ENCODE results near the gene SATB2. TPM values are rescaled to one million over a fixed set of nuclear protein-coding genes. Genes with fewer than 3 reads are reported as not detected.

The SATB2 gene
- total RNA-seq, 1 donor from 2014 or later = 1.1 TPM

DNA sequence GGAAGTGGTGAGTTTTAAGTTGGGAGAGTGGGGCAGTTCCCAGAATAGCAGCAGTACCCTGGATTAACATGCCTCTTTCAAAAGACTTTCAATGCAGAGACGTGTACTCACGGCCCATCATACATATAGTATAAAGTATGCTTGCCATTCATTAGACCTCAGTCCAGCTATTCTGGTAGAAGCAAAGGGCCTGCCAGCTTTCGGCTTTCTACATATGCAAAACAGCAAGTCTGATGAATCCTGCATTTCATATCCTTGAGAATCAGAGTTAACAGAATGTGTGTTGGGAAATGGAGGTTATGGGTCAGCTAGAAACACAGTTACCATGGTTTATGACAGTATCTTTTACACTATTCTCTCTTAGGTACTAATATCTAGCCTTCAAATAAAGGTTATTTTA lies 27.5 kb downstream of the SATB2 start:
- intact Hi-C loops (cut with DNase I) = no loop called here
- ATAC-seq = no peak
- DNase-seq (ENCODE audit: missing footprints) = no peak

DNA sequence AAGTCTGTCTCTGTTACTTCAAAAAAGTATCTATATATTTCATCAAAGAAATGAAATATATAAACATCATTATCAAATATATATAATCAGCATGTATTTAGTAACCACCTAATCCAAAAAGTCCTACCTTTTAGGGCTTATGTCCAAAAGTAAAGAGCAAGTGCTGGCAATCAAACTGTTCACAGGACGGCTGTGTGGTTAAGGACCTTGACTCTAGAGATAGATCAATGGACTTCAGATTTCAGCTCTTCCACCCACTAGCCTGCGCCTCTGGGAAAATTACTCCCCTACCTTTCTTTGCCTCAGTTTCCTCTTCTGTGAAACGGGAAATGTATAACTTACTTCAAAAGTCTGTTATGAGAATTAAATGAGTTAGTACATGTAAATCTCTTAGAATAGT lies 29.4 kb downstream of the SATB2 start:
- ATAC-seq (no peak), DNase-seq (ENCODE audit: missing footprints) (no peak)
- intact Hi-C loops (cut with DNase I) = no loop called here

DNA sequence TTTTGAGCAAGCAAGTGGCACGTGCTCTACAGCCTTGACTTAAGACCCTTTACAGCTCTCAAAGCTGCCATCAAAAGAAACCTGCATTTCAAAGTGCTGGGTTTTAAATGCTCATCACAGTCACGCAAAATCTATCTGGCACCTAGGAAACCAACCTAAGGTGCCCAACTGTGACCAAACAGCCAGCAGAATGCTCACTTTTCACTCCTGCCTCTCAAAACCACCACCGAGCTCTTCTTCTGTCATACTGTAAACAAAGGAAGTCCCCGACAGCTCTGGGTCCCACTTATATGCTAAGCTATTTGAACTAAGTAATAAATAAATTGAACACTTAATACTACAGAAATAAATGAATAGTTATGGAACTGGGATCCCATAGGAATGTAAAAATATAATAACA lies 33.6 kb downstream of the SATB2 start:
- intact Hi-C loops (cut with DNase I) = no loop called here
- DNase-seq (ENCODE audit: missing footprints) (no peak), ATAC-seq (no peak)

DNA sequence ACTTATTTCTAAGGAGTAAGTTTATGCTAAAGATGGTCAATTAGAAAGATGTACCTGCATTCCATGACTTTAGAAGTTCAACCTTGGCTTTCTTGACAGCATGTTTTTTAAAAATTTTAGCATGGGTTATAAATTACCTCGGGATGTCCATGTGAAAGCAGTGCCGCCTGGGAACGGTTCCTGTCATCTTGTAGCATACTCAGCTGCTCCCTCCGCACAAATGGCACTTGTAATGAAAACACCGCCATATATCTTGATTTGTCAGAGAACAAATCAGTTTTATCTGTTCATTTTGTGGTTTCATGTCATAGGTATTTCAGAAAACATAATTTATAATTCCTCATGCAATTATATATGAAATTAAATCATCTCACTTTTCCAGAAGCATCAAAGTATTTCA lies 38.3 kb downstream of the SATB2 start:
- ATAC-seq = no peak

DNA sequence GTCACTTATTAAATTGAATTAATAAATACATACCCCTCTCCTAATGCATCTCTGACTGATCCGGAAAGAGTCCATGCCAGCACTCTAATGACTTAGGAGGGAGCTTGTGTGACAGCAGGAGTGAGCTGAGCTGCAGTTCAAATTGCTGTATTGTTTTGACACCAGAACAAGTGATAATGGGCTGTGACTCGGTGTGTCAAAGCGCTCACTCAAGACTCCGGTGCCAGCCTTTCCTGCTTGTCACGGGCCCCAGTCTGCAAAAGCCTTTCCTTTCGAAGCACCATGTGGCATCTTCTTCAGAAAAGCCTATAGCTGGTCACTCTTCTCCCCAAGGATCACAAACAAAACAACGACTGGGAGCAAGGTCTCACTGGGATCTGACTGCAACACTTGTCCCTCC lies 43.3 kb downstream of the SATB2 start:
- ATAC-seq = no peak
- DNase-seq (ENCODE audit: missing footprints) = no peak
- intact Hi-C loops (cut with DNase I) = no loop called here

More for the DNA sequence above, 38.3 kb downstream of the SATB2 start:
- DNase-seq (ENCODE audit: missing footprints) = no peak
- intact Hi-C loops (cut with DNase I) = no loop called here

DNA sequence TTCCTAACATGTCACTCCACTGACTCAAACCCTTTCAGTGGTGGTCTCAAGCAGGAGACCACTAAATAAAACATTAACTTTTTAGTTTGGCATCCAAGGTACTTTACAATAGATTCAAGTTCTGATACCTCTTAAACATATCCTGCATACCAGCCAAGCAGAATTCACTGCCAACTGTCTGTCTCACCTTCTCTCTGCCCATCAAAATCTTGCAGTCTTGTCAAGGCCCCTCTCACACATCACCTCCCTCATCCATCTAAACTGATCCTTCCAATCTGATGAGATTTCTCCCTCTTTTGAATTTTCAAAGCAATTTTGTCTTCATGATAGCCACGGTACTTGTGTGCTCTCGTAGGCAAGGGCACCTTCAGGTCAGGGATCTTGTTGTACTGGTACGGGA lies 43.7 kb downstream of the SATB2 start:
- ATAC-seq (no peak), DNase-seq (ENCODE audit: missing footprints) (no peak)
- intact Hi-C loops (cut with DNase I) = no loop called here

DNA sequence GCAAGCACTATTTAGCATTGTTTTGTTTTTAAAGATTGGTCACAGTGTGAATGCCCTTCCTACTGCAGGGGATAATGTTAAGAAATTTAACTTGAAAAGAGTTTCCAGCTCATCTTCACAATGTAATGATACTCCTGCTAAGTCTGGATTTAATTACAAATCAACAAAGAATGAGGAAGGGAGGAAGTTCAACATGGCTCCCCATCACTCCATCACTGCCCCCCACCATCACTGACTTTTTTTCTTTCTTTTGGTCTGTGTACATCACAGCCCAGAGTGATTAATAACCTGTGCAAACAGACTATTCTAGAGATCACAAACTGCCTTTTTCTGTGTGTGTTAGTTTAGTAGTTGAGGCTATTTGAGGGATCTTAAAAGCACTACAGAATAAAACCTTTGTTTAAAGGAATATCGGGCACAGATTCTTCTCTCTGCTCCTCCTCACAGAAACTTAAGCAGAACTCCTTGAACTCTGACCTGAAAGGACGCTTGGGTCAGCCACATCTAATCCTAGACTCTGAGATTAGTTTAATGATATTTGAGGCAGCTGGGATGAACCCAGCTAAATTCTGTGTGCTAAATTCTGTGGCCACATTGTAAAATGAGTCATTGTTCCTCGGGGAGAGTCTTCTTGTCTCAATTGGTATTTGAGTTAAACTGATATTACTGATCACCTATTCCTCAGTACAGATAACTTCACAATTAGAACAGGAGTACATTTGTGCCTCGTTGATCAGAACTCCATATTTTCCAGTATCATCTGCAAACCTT lies 47.8 kb downstream of the SATB2 start:
- intact Hi-C loops (cut with DNase I) = no loop called here
- DNase-seq (ENCODE audit: missing footprints) (no peak), ATAC-seq (no peak)

DNA sequence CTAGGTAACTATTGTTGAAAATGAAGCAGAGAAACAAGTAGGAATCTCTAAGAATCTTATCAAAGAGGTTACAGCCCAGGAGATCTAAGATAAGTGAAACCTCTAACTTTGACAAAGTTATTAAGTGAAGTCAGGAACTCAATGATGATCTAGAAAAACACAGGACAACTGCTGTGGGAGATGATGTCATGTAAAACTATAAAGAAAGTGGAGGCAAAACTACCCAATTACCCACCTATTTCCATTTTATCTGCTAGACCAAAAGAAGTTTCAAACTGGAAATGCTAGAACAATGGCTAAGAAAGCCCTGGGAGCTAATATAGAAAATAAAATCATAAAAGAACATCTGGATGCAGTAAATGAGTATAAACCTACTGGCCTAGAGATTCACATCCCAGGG lies 50.3 kb downstream of the SATB2 start:
- DNase-seq (ENCODE audit: missing footprints) (no peak), ATAC-seq (no peak)
- intact Hi-C loops (cut with DNase I) = no loop called here

DNA sequence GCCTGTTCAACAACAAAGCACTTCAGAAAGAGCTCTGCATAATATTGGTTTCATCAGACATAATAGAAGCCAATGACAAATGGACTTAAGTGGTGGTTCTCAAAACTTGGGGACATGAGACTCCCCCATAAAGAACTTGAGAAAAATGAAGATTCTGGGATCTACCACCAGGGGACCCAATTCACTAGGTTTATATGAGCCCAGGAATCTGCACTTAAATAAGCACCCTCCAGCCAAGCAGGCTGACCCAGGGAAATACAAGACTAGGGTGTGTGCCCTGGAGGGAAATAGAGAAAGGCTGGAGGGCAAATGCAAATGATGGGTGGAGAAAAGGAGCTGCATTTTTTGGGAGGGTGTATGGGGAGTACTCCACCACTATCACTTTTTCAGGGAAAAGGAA lies 52.5 kb downstream of the SATB2 start:
- intact Hi-C loops (cut with DNase I) = no loop called here

DNA sequence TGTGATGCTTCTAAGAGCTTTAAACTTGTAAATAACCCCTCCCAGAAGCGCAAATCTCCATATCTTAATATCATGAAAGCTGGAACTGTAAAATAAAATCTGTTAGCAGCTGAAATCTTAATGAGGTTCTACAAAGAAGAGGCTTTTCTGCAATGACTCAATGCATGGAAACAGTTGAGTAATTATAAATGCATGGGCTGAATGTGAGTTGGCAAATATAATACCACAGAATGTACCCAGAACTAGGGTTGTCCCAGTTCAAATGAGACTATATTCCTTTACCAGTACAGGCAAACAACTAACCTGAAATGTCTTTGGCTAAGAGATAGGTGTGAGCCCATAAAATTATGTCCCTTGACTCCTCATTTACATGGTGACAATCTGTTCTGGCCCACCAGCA lies 52.9 kb downstream of the SATB2 start:
- intact Hi-C loops (cut with DNase I) = no loop called here
- ATAC-seq (no peak), DNase-seq (ENCODE audit: missing footprints) (no peak)

More for the DNA sequence above, 52.5 kb downstream of the SATB2 start:
- no peak for ATAC-seq
- no peak for DNase-seq (ENCODE audit: missing footprints)

DNA sequence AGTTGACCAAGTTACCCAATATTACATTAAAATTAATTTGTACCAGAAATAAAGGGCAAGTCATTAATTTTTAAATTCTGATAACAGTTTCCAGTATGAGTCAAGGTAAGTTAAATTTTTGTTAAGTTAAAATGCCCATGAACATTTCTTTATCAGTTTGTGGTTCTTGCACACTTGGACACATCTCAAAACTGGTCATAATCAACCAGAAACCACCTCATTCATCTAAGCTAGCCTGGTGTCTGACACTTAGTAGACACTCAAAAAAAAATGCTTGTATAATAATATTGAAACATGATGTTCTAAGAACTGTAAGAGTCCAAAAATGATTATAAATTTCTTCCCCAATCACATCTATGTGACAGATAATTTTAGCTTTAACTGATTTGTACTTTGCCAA lies 62.4 kb downstream of the SATB2 start:
- intact Hi-C loops (cut with DNase I) = no loop called here
- DNase-seq (ENCODE audit: missing footprints) (no peak), ATAC-seq (no peak)

DNA sequence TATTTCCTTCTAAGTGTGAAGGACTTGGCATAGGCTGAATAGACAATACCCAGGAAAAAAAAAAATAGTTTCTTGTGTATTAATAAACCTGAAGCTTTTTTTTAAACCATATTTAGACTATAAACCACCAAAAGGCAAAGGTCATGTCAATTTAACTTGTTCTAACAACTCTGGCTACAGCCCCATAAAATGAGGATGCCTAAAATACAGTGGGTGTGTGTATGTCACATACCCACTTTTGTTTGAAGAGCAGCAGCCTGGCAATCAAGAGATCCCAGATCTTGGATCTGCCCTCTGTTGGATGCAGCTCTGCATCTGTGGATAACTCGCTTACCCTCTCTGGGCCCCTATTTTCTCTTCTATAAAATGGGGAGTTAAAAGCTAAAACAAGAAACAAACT lies 65.4 kb downstream of the SATB2 start:
- intact Hi-C loops (cut with DNase I) = no loop called here
- DNase-seq (ENCODE audit: missing footprints) = no peak
- no peak for ATAC-seq

DNA sequence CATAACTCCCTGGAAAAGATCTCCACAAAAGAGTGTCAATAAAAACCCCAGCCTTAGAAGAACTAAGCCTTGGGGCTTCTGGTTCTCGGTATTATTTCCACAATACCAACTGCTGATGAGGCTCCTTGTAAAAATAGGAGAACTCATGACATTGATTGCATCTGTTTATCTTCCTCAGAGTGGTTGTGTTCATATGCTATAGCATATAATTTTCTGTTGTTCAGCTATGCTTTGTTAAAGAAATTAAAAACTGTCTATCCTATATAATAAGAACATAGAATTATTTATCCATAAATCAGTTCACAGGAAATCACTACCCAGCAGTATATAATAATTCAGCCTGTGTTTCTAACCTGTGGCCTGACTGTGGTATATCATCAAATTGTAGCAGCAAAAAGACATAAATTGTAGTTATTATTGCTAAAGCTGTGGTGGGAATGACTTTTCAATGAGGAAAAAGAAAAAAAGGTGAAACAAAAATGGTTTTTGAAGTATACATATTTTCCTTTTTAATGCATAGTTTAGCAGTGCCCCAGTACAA lies 68.9 kb downstream of the SATB2 start:
- no peak for DNase-seq (ENCODE audit: missing footprints)
- intact Hi-C loops (cut with DNase I) = no loop called here
- ATAC-seq = no peak

DNA sequence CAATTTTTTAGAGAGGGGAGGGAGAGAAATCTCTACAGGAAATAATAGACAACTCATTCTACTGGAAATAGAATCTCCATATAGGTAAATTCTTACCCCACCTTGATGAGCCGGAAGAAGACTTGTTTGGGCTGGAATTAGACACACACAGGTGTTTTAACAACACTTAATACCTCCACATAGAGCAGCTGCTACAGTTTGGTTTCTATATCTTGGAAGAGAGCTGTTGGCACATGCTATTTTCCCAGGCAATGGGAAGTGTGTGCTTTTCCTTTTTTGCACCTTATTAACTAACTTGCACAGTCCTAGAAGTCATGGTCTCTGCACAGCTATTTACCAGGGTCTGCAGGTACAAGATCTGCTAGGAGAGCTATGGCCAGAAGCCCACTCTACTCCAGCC lies 73.7 kb downstream of the SATB2 start:
- intact Hi-C loops (cut with DNase I) = no loop called here
- DNase-seq (ENCODE audit: missing footprints) = no peak

DNA sequence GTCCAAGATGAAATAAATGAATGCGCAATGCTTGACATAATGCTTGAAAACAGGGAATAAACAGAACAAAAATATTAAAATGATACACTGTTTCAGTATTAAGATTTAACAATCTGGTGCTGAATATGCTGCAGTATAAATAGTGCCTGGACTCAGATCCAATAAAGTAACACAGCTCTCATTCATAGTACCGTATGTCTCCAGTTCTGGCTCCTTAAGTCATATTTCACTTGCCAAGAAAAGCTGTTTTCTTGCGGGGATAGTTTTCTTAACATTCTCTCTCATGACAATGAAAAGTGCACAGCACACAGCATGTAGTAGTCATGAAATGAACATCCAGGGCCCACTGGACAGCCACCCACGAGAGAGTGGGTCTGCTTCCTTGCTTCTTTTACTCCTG lies 74.7 kb downstream of the SATB2 start:
- DNase-seq (ENCODE audit: missing footprints) = no peak
- ATAC-seq = no peak
- intact Hi-C loops (cut with DNase I) = no loop called here

More for the DNA sequence above, 73.7 kb downstream of the SATB2 start:
- no peak for ATAC-seq

DNA sequence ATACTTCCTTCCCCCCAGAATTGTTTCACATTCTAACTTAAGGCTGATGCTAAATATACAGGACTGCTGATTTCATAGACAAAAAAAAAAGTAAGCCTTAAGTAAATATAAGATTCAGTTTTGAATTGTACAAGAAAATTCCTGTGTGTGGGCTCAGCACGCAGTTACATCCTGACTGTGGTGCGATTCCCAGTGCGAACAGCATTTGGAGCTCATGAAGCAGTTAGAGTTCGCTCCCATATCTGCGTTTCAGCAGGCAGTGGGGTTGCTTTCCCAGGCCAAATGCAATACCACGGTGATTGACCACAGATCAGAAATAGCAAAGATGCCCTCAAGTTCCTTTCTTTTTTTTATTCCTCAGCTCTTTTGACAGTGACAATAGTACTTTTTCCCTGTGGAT lies 75.6 kb downstream of the SATB2 start:
- intact Hi-C loops (cut with DNase I) = no loop called here
- DNase-seq (ENCODE audit: missing footprints) (no peak), ATAC-seq (no peak)

DNA sequence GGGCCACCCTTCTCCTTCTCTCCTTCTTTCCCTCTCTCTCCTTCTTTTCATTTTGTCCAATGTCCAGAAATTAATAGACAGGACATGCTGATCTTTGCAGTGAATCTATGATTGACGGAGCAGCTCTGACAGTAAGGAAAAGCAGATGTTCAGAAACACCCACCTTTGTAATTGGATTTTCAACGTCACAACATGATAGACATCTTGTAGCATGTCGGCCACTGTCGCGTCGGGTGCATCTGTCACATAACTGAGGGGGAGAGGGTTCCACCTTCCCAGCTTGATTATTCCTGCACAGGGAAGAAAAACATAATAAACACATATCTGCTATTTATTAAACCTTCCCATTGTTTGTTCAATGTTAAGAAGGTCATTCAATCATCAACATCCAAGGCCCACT lies 76.2 kb downstream of the SATB2 start:
- DNase-seq (ENCODE audit: missing footprints) = no peak
- intact Hi-C loops (cut with DNase I) = no loop called here
- ATAC-seq = no peak

DNA sequence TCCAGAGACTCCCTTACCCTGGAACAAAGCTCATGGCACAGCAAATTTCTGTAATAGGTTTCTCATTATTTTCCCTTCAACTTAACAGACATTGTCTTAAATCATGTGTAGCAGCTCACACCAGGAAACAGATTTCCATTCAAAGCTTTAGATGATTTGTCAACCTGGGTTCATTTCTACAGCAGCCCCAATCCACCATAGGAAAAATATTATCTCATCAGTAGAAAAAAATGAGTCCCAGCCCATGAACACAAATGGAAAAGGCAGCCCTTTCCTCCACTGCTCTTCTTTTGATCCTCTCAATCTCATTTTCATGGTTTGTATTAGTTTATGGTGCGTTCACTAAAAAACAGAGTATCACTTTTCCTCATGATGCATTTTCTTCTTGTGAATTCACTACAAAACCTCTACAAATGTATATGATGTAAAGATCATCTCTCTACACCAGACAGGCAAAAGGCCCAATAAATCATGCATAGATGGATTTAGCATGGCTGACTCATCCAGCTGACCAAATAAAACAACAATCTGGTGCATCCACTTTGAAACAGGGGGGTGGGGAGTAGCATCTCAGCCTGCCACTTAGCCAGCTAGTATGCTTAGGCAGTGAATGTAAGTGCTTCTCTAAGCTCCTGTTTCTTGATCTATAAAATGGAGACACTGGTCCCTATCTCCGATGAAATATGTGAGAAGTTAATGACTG lies 78.6 kb downstream of the SATB2 start:
- intact Hi-C loops (cut with DNase I) = no loop called here
- DNase-seq (ENCODE audit: missing footprints) = no peak
- ATAC-seq = no peak

DNA sequence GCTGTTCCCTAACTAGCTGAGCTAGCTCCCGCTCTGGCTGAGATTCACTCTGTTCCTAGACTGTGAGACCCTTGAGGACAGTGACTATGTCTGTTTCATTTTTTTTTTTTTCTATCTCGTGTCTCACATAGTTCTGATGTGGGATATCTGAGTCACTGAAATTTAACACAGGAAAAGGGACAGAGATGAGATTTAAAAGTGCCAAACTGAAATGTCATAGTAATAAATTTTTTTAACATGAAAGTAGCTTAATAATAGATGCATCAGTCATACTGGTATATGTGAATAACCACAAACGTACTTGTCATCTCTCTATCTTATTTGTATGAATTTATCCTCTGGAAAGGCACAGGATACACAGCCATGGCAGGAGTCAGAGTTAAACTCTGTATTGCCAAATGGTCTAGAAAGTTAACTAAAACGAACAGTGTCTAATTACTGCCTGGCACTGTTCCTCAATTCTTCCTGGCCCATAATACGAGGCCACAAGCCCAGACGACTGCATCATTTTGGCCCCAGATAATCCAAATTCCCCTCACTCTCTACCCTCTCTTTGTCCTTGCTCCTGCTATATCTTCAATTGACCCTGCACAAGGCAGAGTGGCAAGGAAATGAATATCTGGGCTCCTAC lies 87.5 kb downstream of the SATB2 start:
- intact Hi-C loops (cut with DNase I) = no loop called here
- DNase-seq (ENCODE audit: missing footprints) (no peak), ATAC-seq (no peak)

DNA sequence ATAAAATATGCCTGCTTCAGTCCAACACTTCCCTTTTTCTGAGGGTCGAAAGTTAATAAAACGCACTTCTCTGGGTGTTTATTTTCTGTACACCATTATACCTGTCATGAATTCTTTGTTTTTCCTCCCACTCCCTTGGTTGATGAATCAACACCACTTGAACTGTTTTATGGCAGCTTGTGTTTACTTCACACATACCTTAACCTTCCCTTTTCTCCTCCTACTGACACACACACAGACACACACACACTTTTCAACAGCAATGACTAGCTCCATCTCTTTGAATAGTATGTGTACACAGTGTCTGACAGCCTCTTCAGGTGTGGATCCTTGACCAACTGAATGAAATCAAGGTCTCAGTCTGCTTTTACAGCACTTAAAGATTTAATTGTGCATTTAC lies 91.3 kb downstream of the SATB2 start:
- ATAC-seq = no peak
- intact Hi-C loops (cut with DNase I) = no loop called here
- no peak for DNase-seq (ENCODE audit: missing footprints)
